Fibroblast of peridontal ligament (primary cell): ENCODE results near the gene APH1A.
"Not testable (repeated sequence)": the region's sequence is repeated elsewhere in the genome, so short reads cannot be mapped to it uniquely, and the experiment has no call there.

Experiments
- DNase-seq: peaks from one replicate; pipeline ENCODE4 v3.0.0-alpha.2; 2010; ENCODE audit errors: extremely low read depth

The APH1A gene

GRCh38 chr1:150268340-150268704, 494 bp downstream of the APH1A start:
- DNase-seq: peak; percentile 31

GRCh38 chr1:150267896-150268295, 920 bp downstream of the APH1A start:
- peak; percentile 15 for DNase-seq

- no peak for DNase-seq
Observed at GRCh38 chr1:150263549-150263948, 5.3 kb downstream of the APH1A start.

GRCh38 chr1:150262388-150263320, 6.2 kb downstream of the APH1A start:
- no peak for DNase-seq

- DNase-seq: no peak
Observed at GRCh38 chr1:150261367-150261766, 7.4 kb downstream of the APH1A start.

- peak; percentile 17 for DNase-seq
Observed at GRCh38 chr1:150259758-150260669, 8.8 kb downstream of the APH1A start.

GRCh38 chr1:150259217-150259616, 9.6 kb downstream of the APH1A start:
- DNase-seq: no peak

- peak; percentile 10 for DNase-seq
Observed at GRCh38 chr1:150257624-150258585, 10.9 kb downstream of the APH1A start, which contains the start of gene CA14. Gene CA14, plus strand, starts transcription at chr1:150257774. Its CDS starts 355 bp downstream, at chr1:150258129.

GRCh38 chr1:150256554-150257341, 12.1 kb downstream of the APH1A start:
- DNase-seq: peak; percentile 25

GRCh38 chr1:150256198-150256553, 12.6 kb downstream of the APH1A start:
- no peak for DNase-seq

- no peak for DNase-seq
Observed at GRCh38 chr1:150249936-150250335, 18.9 kb downstream of the APH1A start.

GRCh38 chr1:150243003-150243402, 25.8 kb downstream of the APH1A start:
- DNase-seq: no peak

- DNase-seq: no peak
Observed at GRCh38 chr1:150237746-150238145, 31.1 kb downstream of the APH1A start.

- not testable (repeated sequence) for DNase-seq
Observed at GRCh38 chr1:150237176-150237575, 31.6 kb downstream of the APH1A start.

- DNase-seq: no peak
Observed at GRCh38 chr1:150236614-150237100, 32.2 kb downstream of the APH1A start.

GRCh38 chr1:150235852-150236613, 32.8 kb downstream of the APH1A start, which contains the start of gene ANP32E:
Gene ANP32E, minus strand, starts transcription at chr1:150236112. Its CDS starts 326 bp downstream, at chr1:150235786.
- peak; percentile 100 for DNase-seq

GRCh38 chr1:150235294-150235851, 33.4 kb downstream of the APH1A start:
- peak; percentile 5 for DNase-seq

GRCh38 chr1:150234566-150235293, 34.1 kb downstream of the APH1A start:
- DNase-seq: peak; percentile 51

GRCh38 chr1:150234309-150234565, 34.6 kb downstream of the APH1A start:
- DNase-seq: peak; percentile 55
